NCI-H2171 treated with DMSO at 0.1 percent for 48 hours (cell line): Measurements from ENCODE around the gene KLHL20.
"Not testable (repeated sequence)": the region's sequence is repeated elsewhere in the genome, so short reads cannot be mapped to it uniquely, and the experiment has no call there.

Experiments
- DNase-seq: peaks from one replicate; lab custom pipeline; 2025; lab: John Stamatoyannopoulos, UW

The KLHL20 gene

GRCh38 chr1:173749137-173749536 is 34.4 kb downstream of the KLHL20 start:
- no peak for DNase-seq

- no peak for DNase-seq
These were observed 39.0 kb downstream of the KLHL20 start for GRCh38 chr1:173753830-173754229.

GRCh38 chr1:173757666-173758065 is 42.9 kb downstream of the KLHL20 start:
- DNase-seq = no peak

GRCh38 chr1:173758110-173758509 is 43.3 kb downstream of the KLHL20 start:
- DNase-seq = no peak

GRCh38 chr1:173758980-173759379 is 44.2 kb downstream of the KLHL20 start:
- no peak for DNase-seq

GRCh38 chr1:173764331-173764730 is 49.5 kb downstream of the KLHL20 start:
- not testable (repeated sequence) for DNase-seq

- DNase-seq = no peak
These were observed 53.4 kb downstream of the KLHL20 start for GRCh38 chr1:173768206-173768605.

- no peak for DNase-seq
These were observed 54.0 kb downstream of the KLHL20 start for GRCh38 chr1:173768827-173769226.

- DNase-seq = not testable (repeated sequence)
These were observed 55.5 kb downstream of the KLHL20 start for GRCh38 chr1:173770330-173770729.

- no peak for DNase-seq
These were observed 56.8 kb downstream of the KLHL20 start for GRCh38 chr1:173771560-173771959.

- no peak for DNase-seq
These were observed 60.9 kb downstream of the KLHL20 start for GRCh38 chr1:173775578-173776226.

- DNase-seq = no peak
These were observed 65.2 kb downstream of the KLHL20 start for GRCh38 chr1:173779936-173780335.

- DNase-seq = no peak
These were observed 70.2 kb downstream of the KLHL20 start for GRCh38 chr1:173784997-173785396.

- DNase-seq = no peak
These were observed 75.1 kb downstream of the KLHL20 start for GRCh38 chr1:173789841-173790240.

GRCh38 chr1:173798078-173798477 is 83.3 kb downstream of the KLHL20 start:
- DNase-seq = no peak

- DNase-seq = not testable (repeated sequence)
These were observed 85.2 kb downstream of the KLHL20 start for GRCh38 chr1:173799995-173800394.

GRCh38 chr1:173802961-173803360 is 88.2 kb downstream of the KLHL20 start:
- DNase-seq = no peak

- DNase-seq = not testable (repeated sequence)
These were observed 98.9 kb downstream of the KLHL20 start for GRCh38 chr1:173813654-173814053.

GRCh38 chr1:173818459-173818858 is 103.7 kb downstream of the KLHL20 start:
- no peak for DNase-seq

- DNase-seq = no peak
These were observed 106.9 kb downstream of the KLHL20 start for GRCh38 chr1:173821680-173822079.

- no peak for DNase-seq
These were observed 109.1 kb downstream of the KLHL20 start for GRCh38 chr1:173823781-173824314.

GRCh38 chr1:173824315-173825081 is 109.7 kb downstream of the KLHL20 start, which contains the start of the genes CENPL and DARS2:
TSS of gene CENPL (minus strand) at chr1:173824883. CDS start at chr1:173811299, 13,584 bp downstream.
TSS of gene DARS2 (plus strand) at chr1:173824673. CDS start at chr1:173825230, 557 bp downstream.
- peak; percentile 98 for DNase-seq

GRCh38 chr1:173827611-173828010 is 112.8 kb downstream of the KLHL20 start:
- DNase-seq = no peak
